ENCODE data around the gene NDNF. TPM values are rescaled to one million over a fixed set of nuclear protein-coding genes. Genes with fewer than 3 reads are reported as not detected.

Gene NDNF
- total RNA-seq, 5 donors from 2014 or later (not counting 1 experiment from before 2014, with no cell fraction given), result 0.36 to 0.47 (median 0.41) TPM; not detected in 2

- ChIA-PET POLR2A (interaction anchor here (0.5 to 0.6 kb wide), 2 partner anchors 85 to 1005 kb away, joined by 3 read pairs; no protein-coding TSS in a partner anchor), CTCF (interaction anchor here in 1 of 2 donors (0.6 kb wide), 1 partner anchor 118 kb away, joined by 3 read pairs; no protein-coding TSS in a partner anchor)
- Histone ChIP-seq H3K9me3 (no peaks in the 10 kb centered on the region), H3K36me3 (ENCODE audit: control insufficient read depth in 2 of 2, extremely low read depth in 1 of 2, insufficient read depth in 1 of 2, low read length in 1 of 2) (no peaks in the 10 kb centered on the region), H3K4me3 (ENCODE audit: control insufficient read depth in 1 of 2, extremely low read depth in 1 of 2, low read length in 1 of 2) (no peak overlapping the region), H3K4me1 (ENCODE audit: control insufficient read depth in 1 of 2, extremely low read depth in 1 of 2, insufficient read depth in 2 of 2, low read length in 2 of 2) (peaks cover 9 to 22% of the 10 kb centered on the region in 2 experiments), H3K27me3 (replicated peaks in 1 of 2; ENCODE audit: control insufficient read depth in 2 of 2, extremely low read depth in 1 of 2, insufficient read depth in 2 of 2, low read length in 1 of 2) (peaks cover 5 to 37% of the 10 kb centered on the region in 2 experiments), H3K27ac (ENCODE audit: low read length) (no peak overlapping the region)
- Mint-ChIP-seq H3K36me3 (no peaks in the 10 kb centered on the region), H3K4me1 (peaks cover 23 to 38% (median 33%) of the 10 kb centered on the region in 3 donors), H3K27me3 (peaks cover 40 to 60% of the 10 kb centered on the region in 2 donors), H3K4me3 (no peak overlapping the region), H3K27ac (no peak overlapping the region), H3K9me3 (no peaks in the 10 kb centered on the region)
- WGBS (ENCODE audit: insufficient coverage), result 87% methylated on average over 3 of the region's 5 CpGs
- ATAC-seq (replicated peaks in 1 of 4) (no peak), DNase-seq (no peak)
Observed at GRCh38 chr4:121073672-121074381, 1.5 kb upstream of the NDNF start.

GRCh38 chr4:121073004-121073435 is 685 bp upstream of the NDNF start:
- peak overlapping the region; percentile 78 to 90 (median 81) for H3K4me3 Mint-ChIP-seq
- CTCF ChIA-PET, result no interaction called here
- POLR2A ChIA-PET, result interaction anchor here in 1 of 2 donors (0.6 kb wide), 2 partner anchors 85 to 1618 kb away, joined by 3 to 6 read pairs; no protein-coding TSS in a partner anchor
- peak in 3 of 35 experiments; percentile 1 to 18 (median 14) for DNase-seq
- no CpG with 5 or more reads among the region's 12 CpGs for WGBS (ENCODE audit: insufficient coverage)
- no peaks in the 10 kb centered on the region for H3K36me3 ChIP-seq (ENCODE audit: control insufficient read depth in 2 of 2, extremely low read depth in 1 of 2, insufficient read depth in 1 of 2, low read length in 1 of 2)
- peaks cover 45 to 63% of the 10 kb centered on the region in 2 donors for H3K27me3 Mint-ChIP-seq
- H3K4me1 Mint-ChIP-seq, result peaks cover 18 to 31% (median 28%) of the 10 kb centered on the region in 3 donors
- peak in 2 of 4 experiments; percentile 3 to 9 for ATAC-seq (replicated peaks in 1 of 4)
- no peak overlapping the region for H3K27ac Mint-ChIP-seq
- H3K36me3 Mint-ChIP-seq, result no peaks in the 10 kb centered on the region
- no peaks in the 10 kb centered on the region for H3K9me3 ChIP-seq
- no peaks in the 10 kb centered on the region for H3K9me3 Mint-ChIP-seq
- H3K4me3 ChIP-seq (ENCODE audit: control insufficient read depth in 1 of 2, extremely low read depth in 1 of 2, low read length in 1 of 2), result peak overlapping the region; percentile 42 to 57
- H3K4me1 ChIP-seq (ENCODE audit: control insufficient read depth in 1 of 2, extremely low read depth in 1 of 2, insufficient read depth in 2 of 2, low read length in 2 of 2), result peaks cover 5 to 22% of the 10 kb centered on the region in 2 experiments
- no peak overlapping the region for H3K27ac ChIP-seq (ENCODE audit: low read length)
- peaks cover 5 to 37% of the 10 kb centered on the region in 2 experiments for H3K27me3 ChIP-seq (replicated peaks in 1 of 2; ENCODE audit: control insufficient read depth in 2 of 2, extremely low read depth in 1 of 2, insufficient read depth in 2 of 2, low read length in 1 of 2)

GRCh38 chr4:121071640-121072223 is 603 bp downstream of the NDNF start:
- Histone ChIP-seq H3K4me3 (ENCODE audit: control insufficient read depth in 1 of 2, extremely low read depth in 1 of 2, low read length in 1 of 2) (peak overlapping the region; percentile 51 to 98), H3K27ac (ENCODE audit: low read length) (no peak overlapping the region), H3K36me3 (ENCODE audit: control insufficient read depth in 2 of 2, extremely low read depth in 1 of 2, insufficient read depth in 1 of 2, low read length in 1 of 2) (no peaks in the 10 kb centered on the region), H3K4me1 (ENCODE audit: control insufficient read depth in 1 of 2, extremely low read depth in 1 of 2, insufficient read depth in 2 of 2, low read length in 2 of 2) (peaks cover 5 to 22% of the 10 kb centered on the region in 2 experiments), H3K9me3 (no peaks in the 10 kb centered on the region), H3K27me3 (replicated peaks in 1 of 2; ENCODE audit: control insufficient read depth in 2 of 2, extremely low read depth in 1 of 2, insufficient read depth in 2 of 2, low read length in 1 of 2) (peaks cover 7 to 37% of the 10 kb centered on the region in 2 experiments)
- Mint-ChIP-seq H3K27ac (peak overlapping the region in 1 of 2 donors; percentile 39), H3K4me3 (peak overlapping the region; percentile 77 to 90 (median 78)), H3K36me3 (no peaks in the 10 kb centered on the region), H3K27me3 (peaks cover 50 to 66% of the 10 kb centered on the region in 2 donors), H3K4me1 (peaks cover 18 to 31% (median 28%) of the 10 kb centered on the region in 3 donors), H3K9me3 (no peaks in the 10 kb centered on the region)
- POLR2A ChIA-PET, result interaction anchor here in 1 of 2 donors (0.6 kb wide), 1 partner anchor 38 kb away, joined by 3 read pairs; no protein-coding TSS in a partner anchor
- 2% methylated on average over 16 of the region's 34 CpGs for WGBS (ENCODE audit: insufficient coverage)
- ATAC-seq (replicated peaks in 1 of 4), result peak in 1 of 4 experiments; percentile 17
- DNase-seq, result peak in 1 of 35 experiments; percentile 21
- CTCF ChIA-PET, result interaction anchor here (0.6 to 0.7 kb wide), 5 partner anchors 24 to 1429 kb away, joined by 3 to 4 read pairs (median 3); no protein-coding TSS in a partner anchor

- Mint-ChIP-seq H3K9me3 (no peaks in the 10 kb centered on the region), H3K36me3 (no peaks in the 10 kb centered on the region), H3K27me3 (peaks cover 50 to 61% of the 10 kb centered on the region in 2 donors), H3K4me1 (peaks cover 18 to 31% (median 28%) of the 10 kb centered on the region in 3 donors), H3K4me3 (peak overlapping the region; percentile 77 to 90 (median 78)), H3K27ac (no peak overlapping the region)
- POLR2A ChIA-PET, result interaction anchor here in 1 of 2 donors (0.6 kb wide), 1 partner anchor 38 kb away, joined by 3 read pairs; no protein-coding TSS in a partner anchor
- ATAC-seq (replicated peaks in 1 of 4) (peak; percentile 9 to 38 (median 31)), DNase-seq (peak in 14 of 35 experiments; percentile 1 to 31 (median 10))
- CTCF ChIA-PET, result interaction anchor here (0.6 to 0.7 kb wide), 4 partner anchors 23 to 1428 kb away, joined by 3 to 4 read pairs (median 3); no protein-coding TSS in a partner anchor
- WGBS (ENCODE audit: insufficient coverage), result 11% methylated on average over 58 of the region's 64 CpGs
- no peaks in the 10 kb centered on the region for H3K36me3 ChIP-seq (ENCODE audit: control insufficient read depth in 2 of 2, extremely low read depth in 1 of 2, insufficient read depth in 1 of 2, low read length in 1 of 2)
- H3K27me3 ChIP-seq (replicated peaks in 1 of 2; ENCODE audit: control insufficient read depth in 2 of 2, extremely low read depth in 1 of 2, insufficient read depth in 2 of 2, low read length in 1 of 2), result peaks cover 7 to 37% of the 10 kb centered on the region in 2 experiments
- no peak overlapping the region for H3K27ac ChIP-seq (ENCODE audit: low read length)
- peaks cover 5 to 22% of the 10 kb centered on the region in 2 experiments for H3K4me1 ChIP-seq (ENCODE audit: control insufficient read depth in 1 of 2, extremely low read depth in 1 of 2, insufficient read depth in 2 of 2, low read length in 2 of 2)
- H3K9me3 ChIP-seq, result no peaks in the 10 kb centered on the region
- peak overlapping the region; percentile 51 to 98 for H3K4me3 ChIP-seq (ENCODE audit: control insufficient read depth in 1 of 2, extremely low read depth in 1 of 2, low read length in 1 of 2)
Observed at GRCh38 chr4:121070696-121071639, 1.4 kb downstream of the NDNF start.

- Histone ChIP-seq H3K27ac (ENCODE audit: low read length) (no peak overlapping the region), H3K36me3 (ENCODE audit: control insufficient read depth in 2 of 2, extremely low read depth in 1 of 2, insufficient read depth in 1 of 2, low read length in 1 of 2) (no peaks in the 10 kb centered on the region), H3K9me3 (no peaks in the 10 kb centered on the region), H3K4me3 (ENCODE audit: control insufficient read depth in 1 of 2, extremely low read depth in 1 of 2, low read length in 1 of 2) (peak overlapping the region in 1 of 2 donors; percentile 98), H3K4me1 (ENCODE audit: control insufficient read depth in 1 of 2, extremely low read depth in 1 of 2, insufficient read depth in 2 of 2, low read length in 2 of 2) (peaks cover 5 to 22% of the 10 kb centered on the region in 2 experiments), H3K27me3 (replicated peaks in 1 of 2; ENCODE audit: control insufficient read depth in 2 of 2, extremely low read depth in 1 of 2, insufficient read depth in 2 of 2, low read length in 1 of 2) (peaks cover 5 to 37% of the 10 kb centered on the region in 2 experiments)
- no peaks in the 10 kb centered on the region for H3K36me3 Mint-ChIP-seq
- H3K4me3 Mint-ChIP-seq, result peak overlapping the region in 2 of 3 donors; percentile 78 to 90
- peaks cover 50 to 58% of the 10 kb centered on the region in 2 donors for H3K27me3 Mint-ChIP-seq
- peaks cover 18 to 31% (median 28%) of the 10 kb centered on the region in 3 donors for H3K4me1 Mint-ChIP-seq
- DNase-seq, result no peak
- no peaks in the 10 kb centered on the region for H3K9me3 Mint-ChIP-seq
- no peak overlapping the region for H3K27ac Mint-ChIP-seq
- ATAC-seq (replicated peaks in 1 of 4), result no peak
- POLR2A ChIA-PET, result no interaction called here
- CTCF ChIA-PET, result no interaction called here
- 92% methylated on average over 4 of the region's 12 CpGs for WGBS (ENCODE audit: insufficient coverage)
Observed at GRCh38 chr4:121070274-121070673, 2.1 kb downstream of the NDNF start.

All from T-cell (primary cell).